HG02571 (cell line): ENCODE measurements around the gene APBA2.

Source experiments
- ATAC-seq: cut with Tn5 transposase; IDR thresholded peaks from one replicate; pipeline ENCODE4 v1.9.1; 2021; ENCODE audit warnings: mild to moderate bottlenecking, moderate library complexity; ENCODE audit not compliant: unreplicated experiment

Gene APBA2

DNA sequence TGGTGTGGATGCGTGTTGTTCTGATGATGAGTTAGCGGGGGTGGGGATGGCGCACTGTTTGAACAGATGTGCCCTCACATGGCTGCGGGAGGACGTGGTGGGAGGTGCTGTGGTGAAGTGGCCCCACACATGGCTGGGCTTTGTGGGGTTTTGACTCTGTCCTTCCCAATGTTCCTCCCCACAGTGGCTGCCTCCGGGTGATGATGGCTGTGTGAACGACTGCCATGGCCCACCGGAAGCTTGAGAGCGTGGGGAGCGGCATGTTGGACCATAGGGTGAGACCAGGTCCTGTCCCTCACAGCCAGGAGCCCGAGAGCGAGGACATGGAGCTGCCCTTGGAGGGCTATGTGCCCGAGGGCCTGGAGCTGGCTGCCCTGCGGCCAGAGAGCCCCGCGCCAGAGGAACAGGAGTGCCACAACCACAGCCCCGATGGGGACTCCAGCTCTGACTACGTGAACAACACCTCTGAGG lies 167.9 kb downstream of the APBA2 start:
- no peak for ATAC-seq

DNA sequence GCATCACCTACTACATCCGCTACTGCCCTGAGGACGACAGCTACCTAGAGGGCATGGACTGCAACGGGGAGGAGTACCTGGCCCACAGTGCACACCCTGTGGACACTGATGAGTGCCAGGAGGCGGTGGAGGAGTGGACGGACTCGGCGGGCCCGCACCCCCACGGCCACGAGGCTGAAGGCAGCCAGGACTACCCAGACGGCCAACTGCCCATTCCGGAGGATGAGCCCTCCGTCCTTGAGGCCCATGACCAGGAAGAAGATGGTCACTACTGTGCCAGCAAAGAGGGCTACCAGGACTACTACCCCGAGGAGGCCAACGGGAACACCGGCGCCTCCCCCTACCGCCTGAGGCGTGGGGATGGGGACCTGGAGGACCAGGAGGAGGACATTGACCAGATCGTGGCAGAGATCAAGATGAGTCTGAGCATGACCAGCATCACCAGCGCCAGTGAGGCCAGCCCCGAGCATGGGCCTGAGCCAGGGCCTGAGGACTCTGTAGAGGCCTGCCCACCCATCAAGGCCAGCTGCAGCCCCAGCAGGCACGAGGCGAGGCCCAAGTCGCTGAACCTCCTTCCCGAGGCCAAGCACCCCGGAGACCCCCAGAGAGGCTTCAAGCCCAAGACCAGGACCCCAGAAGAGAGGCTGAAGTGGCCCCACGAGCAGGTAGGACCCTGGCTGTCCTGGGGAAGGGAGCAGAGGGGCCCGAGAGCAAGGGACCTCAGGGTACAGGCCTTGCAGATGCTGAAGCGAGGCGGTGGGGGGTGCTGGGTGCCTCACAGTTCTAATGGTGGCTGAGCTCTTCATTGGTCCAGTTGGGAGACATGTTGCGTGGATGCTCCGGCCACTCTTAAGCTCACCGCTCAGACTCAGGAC lies 168.6 kb downstream of the APBA2 start:
- no peak for ATAC-seq

DNA sequence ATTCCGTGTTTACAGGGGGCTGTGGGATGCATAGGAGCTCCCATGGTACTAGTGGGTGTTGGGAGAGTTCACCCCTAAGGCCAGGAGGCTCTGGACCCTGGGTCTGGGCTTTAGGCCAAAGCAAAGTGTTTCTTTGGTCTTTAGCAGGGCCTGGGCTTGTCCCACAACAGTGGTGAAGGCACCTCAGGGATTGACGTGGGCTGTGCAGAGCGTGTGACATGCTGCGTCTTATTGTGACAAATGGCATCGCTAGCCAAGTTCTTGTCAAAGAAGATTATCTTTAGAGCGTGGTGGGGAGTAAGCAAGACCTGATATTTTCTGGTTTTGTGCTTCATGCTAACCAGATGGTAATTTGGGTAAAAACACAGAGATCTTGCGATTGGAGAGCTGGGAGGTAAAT lies 170.1 kb downstream of the APBA2 start:
- no peak for ATAC-seq

DNA sequence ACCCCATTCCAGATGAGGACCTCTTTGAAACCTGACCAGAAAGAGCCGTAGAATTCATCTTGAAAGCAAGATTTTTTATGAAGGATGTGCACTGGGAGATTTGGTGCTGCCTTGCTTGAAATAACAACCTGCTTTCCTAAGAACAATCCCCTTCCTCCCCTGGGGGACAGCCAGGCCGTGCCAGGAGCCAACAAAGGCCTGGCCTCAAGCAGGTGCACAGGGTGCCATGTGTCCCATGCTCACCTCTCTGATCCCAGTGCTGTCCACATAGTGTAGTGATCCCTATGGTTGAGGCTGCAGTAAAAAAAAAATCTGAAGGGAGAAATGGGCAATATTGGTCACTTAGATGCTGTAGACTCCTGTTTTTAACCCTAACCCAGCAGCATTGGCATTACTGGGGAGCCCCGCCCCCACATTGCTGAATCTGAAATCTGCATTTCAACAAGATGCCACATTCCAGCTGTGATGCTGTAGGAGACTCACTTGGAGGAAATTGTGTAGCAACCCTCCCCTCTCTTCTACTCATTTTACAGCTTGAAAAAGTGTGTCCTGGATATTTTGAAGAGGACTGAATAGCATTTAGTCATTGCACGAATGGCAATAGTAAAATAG lies 171.2 kb downstream of the APBA2 start:
- no peak for ATAC-seq

DNA sequence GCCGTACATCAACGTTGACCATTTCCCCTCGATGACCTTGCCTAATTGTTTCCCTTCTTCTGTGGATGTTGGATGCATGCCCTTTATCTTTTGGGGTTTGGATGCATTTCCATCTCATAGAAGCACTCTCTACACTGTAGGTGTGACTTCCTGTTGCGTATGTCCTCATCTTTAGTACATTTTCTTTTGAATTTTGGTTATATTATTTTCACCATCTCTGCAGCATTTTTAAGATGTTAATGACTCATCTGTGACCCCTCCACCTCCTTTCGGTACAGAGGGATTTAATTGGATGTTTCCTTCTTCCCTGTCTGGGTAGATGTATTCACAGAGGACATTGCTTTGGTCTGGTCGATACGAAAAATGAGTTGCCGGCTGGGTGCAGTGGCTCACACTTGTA lies 172.1 kb downstream of the APBA2 start:
- ATAC-seq: no peak

DNA sequence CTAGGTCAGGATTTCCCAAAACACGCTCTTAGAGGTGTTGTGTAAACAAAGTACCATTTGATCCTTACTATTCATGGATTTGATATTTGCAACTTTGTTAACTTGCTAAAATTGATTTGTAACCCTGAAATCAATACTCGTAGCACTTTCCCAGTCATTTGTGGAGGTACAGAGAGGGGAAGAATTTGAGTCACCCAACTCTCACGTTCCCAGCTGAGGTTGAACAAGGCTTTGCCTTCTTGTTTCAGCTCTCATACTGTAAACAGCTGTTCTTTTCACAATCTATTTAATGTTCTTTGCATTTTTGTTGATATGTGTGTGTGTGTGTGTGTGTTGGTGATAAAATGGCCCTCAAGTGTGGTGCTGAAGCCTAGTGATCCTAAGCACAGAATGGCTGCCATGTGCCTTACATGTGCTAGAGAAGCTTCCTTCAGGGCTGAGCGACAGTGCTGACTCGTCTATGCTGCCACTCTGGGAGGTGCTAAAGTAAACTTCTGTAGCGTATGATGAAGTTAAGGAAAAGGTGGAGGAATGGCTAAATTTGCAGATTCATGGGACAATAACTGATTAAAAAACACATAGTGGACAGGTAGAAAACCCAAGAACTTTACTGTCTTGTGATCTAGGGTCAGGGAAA lies 173.2 kb downstream of the APBA2 start:
- ATAC-seq: no peak

DNA sequence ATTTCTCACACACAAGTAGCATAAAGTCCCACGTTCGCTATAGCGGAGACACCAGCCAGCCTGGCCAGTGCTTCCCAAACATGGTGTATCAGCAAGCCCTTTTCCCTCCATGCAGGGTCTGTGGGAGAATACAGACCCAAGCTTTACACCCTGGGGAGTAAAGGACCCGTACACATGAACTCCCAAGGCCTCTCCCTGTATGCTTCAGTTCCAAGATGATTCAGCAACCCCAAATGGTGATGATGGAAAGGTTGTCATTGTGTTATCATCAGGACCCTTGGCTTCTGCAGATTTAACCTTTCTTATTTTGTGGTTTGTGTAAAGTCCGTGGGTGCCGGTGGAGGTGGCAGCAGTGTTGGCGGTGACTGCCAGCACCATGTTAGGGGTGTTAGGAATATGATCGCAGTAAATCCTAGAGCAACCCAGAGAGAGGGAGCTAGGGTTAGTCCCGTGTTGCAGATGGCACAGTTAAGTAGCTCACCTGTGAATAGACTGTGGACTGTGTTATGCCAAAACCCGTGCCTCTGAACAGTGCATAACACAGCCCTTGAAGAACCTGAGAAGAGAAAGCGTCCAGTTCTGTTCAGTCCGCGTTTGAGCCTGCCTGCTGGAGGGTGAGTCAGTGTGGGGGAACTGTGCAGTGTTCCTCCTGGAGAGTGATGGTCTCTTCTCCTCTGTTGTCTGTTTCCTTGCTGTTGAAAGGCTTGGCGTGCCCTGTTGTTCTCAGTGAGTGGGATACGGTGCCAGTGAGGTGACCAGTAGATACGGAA lies 174.3 kb downstream of the APBA2 start:
- no peak for ATAC-seq

DNA sequence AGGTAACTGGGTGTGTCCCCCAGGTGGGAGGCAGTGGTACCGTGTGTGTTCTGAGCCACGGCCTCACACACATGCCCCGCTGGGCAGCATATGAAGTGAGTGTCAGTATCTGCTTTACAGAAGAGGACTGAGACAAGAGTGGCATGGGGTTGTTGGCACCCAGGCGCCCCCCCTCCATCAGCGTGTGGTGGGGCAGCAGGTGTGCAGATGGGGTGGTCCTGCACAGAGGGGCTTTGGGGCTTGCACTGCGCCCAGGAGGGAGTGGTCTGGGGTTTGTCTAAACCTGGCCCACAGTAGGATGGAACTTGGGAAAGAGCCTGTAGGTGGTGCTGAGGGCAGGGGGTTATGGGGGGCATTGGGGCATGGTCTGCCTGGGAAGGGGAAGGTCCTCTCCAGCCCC lies 176.0 kb downstream of the APBA2 start:
- ATAC-seq: no peak

DNA sequence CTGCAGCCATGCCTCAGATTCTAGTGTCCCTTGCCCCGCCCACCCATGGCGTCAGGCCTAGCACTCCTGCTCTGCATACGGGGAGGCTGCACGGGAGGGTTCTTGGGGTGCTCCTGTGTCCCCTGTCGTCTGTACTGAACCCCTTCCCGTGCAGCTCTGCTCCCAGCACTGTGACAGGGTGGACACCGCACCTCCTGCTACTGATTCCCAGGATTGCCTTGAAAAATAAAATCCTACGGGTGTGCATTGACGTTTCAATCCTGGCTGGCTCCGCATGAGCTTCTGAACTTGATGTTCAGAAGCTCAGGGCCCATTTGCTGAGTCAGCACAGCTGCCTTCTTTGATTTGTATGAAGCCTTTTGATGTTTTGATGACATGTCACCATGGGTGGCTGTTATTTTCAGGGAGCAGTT lies 176.4 kb downstream of the APBA2 start:
- ATAC-seq: no peak

DNA sequence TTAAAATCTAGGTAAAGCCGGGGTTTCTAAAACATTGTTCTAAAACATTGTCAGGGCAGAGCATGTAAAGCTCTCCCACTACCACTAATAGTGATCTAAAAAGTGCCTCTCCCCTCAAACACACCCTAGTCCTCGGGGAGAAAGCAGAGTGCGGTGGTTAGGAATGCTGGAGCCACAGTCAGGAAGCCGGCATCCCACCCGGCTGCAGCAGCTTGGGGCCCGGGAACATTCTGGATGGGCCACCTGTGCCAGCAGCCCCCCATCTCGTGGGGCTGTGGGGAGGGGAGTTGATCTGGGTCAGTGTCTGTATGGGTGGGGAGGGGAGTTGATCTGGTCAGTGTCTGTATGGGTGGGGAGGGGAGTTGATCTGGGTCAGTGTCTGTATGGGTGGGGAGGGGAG lies 176.9 kb downstream of the APBA2 start:
- ATAC-seq: no peak

DNA sequence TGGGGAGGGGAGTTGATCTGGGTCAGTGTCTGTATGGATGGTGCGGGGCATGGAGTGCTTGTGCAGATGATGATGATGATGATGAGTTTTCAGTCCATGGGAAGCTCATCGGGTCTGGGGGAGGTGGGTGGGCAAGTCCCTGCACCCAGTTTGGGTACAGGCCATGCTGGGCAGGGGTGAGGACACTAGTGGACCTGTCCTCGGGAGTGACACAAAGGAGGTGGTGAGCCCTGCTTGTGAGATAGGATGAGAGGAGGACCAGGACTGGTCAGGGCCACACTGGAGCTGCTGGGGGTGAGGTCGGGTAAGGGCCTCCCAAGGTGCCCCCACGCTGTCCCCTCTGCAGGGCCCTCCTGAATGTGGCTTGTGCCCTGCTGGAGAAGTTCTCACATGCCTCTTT lies 177.9 kb downstream of the APBA2 start:
- ATAC-seq: no peak

DNA sequence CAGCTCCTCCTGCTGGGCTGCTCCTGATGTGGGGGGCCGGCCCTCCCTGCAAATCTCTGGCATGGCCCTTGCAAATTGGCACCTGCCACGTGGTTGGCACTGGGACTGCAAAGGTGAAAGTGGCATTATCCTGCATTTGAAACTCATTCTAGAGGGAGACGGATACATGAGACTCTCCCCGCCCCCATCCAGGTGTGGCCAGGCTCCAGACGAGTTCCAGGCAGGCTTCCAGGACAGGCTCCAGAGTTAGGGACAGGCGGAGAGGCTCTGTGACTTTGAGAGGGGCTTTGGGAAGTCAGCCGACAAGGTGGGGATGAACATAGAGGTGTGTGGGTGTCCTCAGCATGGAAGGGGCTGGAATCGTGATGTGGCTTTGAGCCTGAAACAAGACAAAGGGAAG lies 178.5 kb downstream of the APBA2 start:
- ATAC-seq: no peak

DNA sequence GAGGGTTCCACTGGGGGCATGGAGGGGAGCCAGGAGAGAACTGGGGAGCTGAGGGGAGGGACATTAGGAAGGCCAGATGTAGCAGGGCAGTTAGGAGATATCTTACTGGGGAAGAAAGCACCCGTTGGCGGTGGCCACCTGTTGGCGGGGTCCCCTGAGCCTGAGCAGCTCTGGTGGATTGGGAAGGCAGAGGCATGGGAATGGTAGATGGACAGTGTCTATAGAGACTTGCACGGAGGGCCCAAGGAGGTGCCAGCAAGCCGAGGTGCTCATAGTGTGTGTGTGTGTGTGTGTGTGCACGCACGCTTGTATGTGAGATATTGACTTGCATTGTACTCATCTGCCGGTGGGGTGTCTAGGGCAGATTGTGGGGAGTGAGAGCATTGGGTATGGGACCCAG lies 179.0 kb downstream of the APBA2 start:
- ATAC-seq: no peak

DNA sequence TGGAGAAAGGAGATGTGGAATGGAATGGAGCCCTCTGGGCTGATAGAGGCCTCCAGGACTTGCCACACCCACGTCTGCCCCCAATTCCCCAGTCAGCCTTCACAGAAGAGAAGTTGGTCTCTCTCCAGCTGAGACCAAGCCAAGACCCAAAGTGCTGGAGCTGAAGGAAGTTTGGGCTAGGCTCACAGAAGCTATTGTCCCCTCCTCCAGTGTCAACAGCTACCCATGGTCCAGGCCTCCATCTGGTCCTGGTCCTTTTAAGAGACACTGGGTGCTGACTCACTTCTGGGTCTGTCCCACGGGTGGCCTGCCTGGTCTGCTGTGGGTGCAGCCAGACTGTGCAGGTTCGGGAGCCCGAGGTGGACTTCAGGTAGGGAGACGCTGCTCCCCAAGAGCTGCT lies 179.8 kb downstream of the APBA2 start:
- ATAC-seq: no peak

DNA sequence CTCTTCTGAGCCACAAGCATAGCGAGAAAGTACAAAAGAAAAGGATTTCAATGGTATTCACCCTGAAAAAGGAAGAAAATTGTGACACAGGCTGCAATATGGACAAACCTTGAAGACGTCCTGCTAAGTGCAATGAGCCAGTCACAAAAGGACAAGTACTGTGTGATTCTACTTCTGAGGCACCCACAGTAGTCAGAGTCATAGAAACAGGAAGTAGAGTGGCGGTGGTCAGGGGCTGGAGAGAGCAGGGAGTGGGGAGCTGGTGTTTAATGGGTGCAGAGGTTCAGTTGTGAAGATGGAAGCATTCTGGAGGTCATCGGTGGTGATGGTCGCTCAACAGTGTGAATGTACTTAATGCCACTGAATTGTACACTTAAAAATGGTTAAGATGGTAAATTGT lies 180.5 kb downstream of the APBA2 start:
- ATAC-seq: no peak

DNA sequence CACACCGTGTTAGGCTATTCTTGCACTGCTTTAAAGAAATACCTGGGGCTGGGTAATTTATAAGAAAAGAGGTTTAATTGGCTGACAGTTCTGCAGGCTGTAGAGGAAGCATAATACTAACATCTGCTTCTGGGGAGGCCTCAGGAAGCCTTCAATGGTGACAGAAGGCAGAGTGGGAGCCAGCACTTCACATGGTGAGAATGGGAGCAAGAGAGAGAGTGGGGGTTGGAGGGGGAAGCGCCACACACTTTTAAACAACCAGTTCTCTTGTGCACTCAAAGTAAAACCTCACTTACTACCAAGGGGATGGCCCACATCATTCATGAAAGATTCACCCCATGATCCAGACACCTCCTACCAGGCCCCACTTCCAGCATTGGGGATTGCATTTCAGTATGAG lies 181.1 kb downstream of the APBA2 start:
- no peak for ATAC-seq

DNA sequence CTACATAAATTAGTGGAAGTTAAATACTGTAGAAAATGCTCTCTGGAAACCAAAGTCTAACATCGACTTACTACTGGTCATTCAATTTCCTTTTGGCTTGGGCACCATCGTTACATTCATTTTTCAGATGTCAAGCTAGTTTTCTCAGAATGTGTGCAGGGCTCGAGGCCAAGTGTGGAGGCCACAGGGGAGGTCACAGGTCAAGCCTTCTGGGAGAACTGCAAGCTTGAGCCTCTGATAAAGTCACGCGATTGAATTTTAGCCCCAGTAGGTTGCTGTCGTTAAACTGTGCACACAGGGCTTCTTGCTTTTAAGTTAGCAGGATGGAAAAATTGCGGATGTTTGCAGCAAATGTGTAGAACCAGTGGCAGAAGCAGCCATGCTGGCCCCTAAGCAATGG lies 182.2 kb downstream of the APBA2 start:
- ATAC-seq: no peak

DNA sequence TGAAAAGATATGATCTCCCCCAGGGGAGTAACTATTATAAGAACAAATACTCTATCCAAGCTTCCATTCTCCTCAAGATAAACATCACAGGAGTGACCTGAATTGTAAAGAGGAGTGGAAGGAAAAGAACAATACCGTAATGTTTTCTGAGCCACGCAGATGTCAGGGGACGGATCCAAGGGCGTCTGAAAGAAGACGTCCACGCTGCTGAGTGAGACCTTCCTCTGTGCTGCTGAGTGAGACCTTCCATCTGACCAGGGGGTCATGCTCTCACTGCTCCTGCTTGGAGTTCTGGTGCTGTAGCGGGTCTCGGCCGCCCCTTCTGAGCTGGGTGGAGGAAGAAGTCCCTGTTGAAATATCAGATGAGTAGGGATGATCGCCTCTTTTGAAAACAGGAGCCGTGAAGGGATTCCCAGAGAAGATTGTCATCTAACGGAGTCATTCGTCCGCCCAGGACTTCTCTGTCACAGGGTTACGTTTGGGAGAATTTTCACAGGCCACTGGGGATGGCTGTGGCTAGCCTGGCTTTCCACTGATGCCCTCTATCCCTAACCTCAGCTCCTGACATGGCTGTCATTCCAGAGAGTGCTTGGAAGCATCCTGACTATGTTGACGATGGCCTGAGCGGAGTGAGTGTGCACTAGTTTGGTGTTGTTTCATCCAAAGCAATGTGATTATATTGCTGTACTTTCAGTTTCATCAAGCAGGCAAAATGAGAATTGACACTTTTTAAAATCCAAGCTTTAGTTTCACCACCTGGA lies 184.9 kb downstream of the APBA2 start:
- ATAC-seq: no peak

DNA sequence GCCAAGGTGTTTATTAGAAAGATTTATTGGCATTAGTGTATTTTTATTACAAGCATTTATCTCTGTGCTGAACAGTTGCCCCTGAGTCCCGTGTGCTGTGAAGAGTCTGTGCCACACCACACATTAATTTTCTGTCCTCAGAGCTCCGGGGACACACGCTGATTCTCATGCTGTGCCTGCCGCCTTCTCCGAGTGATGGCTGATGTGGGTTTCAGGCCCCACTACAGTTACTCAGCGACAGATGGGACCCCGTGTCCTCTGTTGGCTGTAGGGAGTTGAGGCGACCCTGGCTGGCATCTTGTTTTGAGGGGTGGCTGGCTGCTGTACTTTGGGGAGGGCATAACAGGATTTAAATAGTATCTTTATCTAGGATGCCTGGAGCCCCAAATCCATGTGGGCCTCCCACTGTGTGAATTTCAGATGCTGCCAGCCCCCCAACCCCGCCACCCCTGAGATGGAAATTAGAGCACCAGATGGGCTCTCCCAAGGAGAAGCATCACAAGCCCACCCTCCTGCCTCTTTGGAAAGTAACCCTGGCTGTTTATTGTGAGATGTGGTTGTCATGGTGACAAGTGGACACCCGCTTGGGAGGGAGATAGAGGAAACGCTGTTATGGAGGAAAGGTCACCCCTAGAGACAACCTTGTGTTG lies 185.6 kb downstream of the APBA2 start:
- ATAC-seq: no peak

DNA sequence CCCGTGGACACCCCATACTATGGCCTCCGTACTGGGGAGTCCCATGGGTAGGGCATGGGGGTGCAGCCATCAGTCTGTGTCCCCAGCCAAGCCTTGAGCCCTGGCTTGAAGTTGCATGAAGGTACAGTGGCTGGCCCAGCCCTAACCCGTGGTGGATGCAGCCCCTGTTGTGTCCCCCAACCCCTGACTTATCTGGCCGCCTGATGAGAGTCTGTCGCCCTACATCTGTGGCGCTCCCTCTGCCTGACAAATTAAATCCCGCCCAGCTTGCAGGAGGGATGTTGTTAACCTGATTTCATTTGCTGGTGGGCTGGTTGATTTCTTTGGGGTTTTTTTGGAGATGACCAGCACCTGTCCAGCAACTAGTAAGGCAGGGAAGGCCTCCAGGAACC lies 186.1 kb downstream of the APBA2 start:
- no peak for ATAC-seq
